Activated T-helper 2 cell treated with anti-CD3 and anti-CD28 coated beads, Interferon-gamma antibody, Interleukin-2, Interleukin-4, amounts not matched to agents 10 μg/mL and 5 μg/mL and 100 μg/mL, durations not matched to agents 14 hours and 24 hours and 36 hours (primary cell): ENCODE results near the gene TCF7L2. TPM values are rescaled to one million over a fixed set of nuclear protein-coding genes. Genes with fewer than 3 reads are reported as not detected.

Experiments used
- DNase-seq: peaks from one replicate; pipeline ENCODE4 v3.0.0; 2021; ENCODE audit warnings: low spot score
- H3K27ac Mint-ChIP-seq: one replicate; pipeline ENCODE4 v1.8.0; 2021; ENCODE audit warnings: mixed read lengths
- H3K27me3 Mint-ChIP-seq: one replicate; pipeline ENCODE4 v1.8.0; 2021; ENCODE audit warnings: low read depth, mixed read lengths
- H3K36me3 Mint-ChIP-seq: one replicate; pipeline ENCODE4 v1.8.0; 2021; ENCODE audit warnings: low read depth, mixed read lengths
- H3K4me1 Mint-ChIP-seq: one replicate; pipeline ENCODE4 v1.8.0; 2021; ENCODE audit warnings: low read depth, mixed read lengths
- H3K4me3 Mint-ChIP-seq: one replicate; pipeline ENCODE4 v1.8.0; 2021; ENCODE audit warnings: low read depth, mild to moderate bottlenecking, moderate library complexity, mixed read lengths
- H3K9me3 Mint-ChIP-seq: one replicate; pipeline ENCODE4 v1.8.0; 2021; ENCODE audit warnings: mixed read lengths
- intact Hi-C: fragments of 100-400 bp; cut with micrococcal nuclease; formaldehyde crosslinking; loops from one replicate; pipeline ENCODE4 v1.15.1; 2023
- total RNA-seq: library from RNA; stranded (reverse); gene quantifications from 2 replicates; pipeline ENCODE4 v1.2.3, GENCODE V29; 2022

Gene TCF7L2
- total RNA-seq, 1 donor from 2014 or later, result 0.52 TPM

DNA sequence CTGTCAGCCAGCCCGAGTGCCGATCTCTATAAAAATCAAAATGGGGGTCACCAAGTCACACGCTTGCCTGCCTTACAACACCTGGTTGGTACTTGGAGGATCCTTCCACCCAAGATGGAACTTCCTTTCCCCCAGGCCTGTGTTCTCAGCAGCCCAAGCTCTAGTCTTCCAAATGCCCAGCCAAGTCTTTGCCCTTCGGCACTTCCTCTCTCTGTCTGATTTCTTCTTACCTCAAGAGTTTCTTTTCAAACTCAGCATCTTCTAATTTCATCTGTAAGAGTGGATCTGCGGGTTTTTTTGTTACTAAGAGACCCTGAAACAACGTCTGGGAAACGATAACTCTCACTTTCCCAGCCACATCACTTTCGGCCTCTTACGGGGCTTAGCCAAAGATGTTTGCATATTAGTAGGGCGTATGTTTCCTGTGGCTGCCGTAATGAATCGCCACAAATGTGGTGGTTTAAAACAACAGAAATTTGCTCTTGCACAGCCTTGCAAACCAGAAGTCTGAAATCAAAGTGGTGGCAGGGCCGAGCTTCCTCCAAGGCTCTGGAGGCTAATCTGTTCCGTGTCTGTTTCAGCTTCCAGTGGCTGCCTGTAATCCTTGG lies 219.9 kb downstream of the TCF7L2 start:
- Mint-ChIP-seq H3K9me3 (no peaks in the 10 kb centered on the region), H3K36me3 (no peaks in the 10 kb centered on the region), H3K27ac (no peak overlapping the region), H3K27me3 (peaks cover 8% of the 10 kb centered on the region), H3K4me1 (peaks cover 6% of the 10 kb centered on the region), H3K4me3 (no peak overlapping the region)
- no peak for DNase-seq
- intact Hi-C loops, result no loop called here

DNA sequence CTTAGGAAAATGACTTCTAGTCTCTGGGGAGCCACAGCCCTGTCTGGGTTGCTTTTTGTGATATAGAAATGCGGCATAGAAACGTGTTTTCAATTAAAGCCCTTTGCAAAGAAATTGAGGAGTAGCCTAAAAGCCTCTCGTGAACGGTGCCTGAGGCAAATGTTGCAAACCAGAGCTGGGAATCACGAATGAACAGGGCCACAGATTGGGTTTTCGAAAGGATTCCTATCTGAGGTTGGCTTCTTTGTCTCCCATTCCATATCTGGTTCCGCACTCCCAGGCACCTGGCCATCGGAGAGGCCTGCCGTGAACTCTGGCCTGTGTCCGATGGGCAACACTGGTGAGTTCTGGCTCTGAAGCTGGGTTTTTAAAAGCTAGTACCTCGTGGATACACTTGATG lies 221.6 kb downstream of the TCF7L2 start:
- peaks cover 8% of the 10 kb centered on the region for H3K27me3 Mint-ChIP-seq
- no peak overlapping the region for H3K27ac Mint-ChIP-seq
- no peaks in the 10 kb centered on the region for H3K9me3 Mint-ChIP-seq
- no peak for DNase-seq
- intact Hi-C loops, result no loop called here
- H3K4me1 Mint-ChIP-seq, result peaks cover 6% of the 10 kb centered on the region
- H3K36me3 Mint-ChIP-seq, result no peaks in the 10 kb centered on the region
- H3K4me3 Mint-ChIP-seq, result no peak overlapping the region

DNA sequence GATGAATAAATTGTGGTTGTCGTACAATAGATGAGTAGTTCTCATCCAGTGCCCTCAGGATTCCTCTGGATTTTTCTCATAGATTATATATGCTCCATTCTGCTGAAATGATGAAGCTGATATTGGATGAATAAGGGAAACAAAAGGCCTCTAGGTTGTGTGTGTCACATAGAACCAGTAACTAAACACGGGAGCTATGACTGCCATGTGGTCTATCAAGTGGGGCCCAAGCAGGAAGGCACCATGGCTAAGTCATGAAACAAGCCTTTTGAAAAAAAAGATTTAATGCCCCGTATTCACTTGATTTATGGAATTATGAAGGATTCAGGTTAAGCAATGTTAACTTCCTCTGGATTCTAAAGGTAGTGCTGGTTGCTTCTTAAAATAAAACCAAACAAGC lies 225.1 kb downstream of the TCF7L2 start:
- H3K36me3 Mint-ChIP-seq, result no peaks in the 10 kb centered on the region
- intact Hi-C loops, result no loop called here
- H3K4me1 Mint-ChIP-seq, result peaks cover 4% of the 10 kb centered on the region
- H3K27me3 Mint-ChIP-seq, result peaks cover 4% of the 10 kb centered on the region
- H3K4me3 Mint-ChIP-seq, result no peak overlapping the region
- H3K27ac Mint-ChIP-seq, result no peak overlapping the region
- H3K9me3 Mint-ChIP-seq, result no peaks in the 10 kb centered on the region
- DNase-seq, result no peak

DNA sequence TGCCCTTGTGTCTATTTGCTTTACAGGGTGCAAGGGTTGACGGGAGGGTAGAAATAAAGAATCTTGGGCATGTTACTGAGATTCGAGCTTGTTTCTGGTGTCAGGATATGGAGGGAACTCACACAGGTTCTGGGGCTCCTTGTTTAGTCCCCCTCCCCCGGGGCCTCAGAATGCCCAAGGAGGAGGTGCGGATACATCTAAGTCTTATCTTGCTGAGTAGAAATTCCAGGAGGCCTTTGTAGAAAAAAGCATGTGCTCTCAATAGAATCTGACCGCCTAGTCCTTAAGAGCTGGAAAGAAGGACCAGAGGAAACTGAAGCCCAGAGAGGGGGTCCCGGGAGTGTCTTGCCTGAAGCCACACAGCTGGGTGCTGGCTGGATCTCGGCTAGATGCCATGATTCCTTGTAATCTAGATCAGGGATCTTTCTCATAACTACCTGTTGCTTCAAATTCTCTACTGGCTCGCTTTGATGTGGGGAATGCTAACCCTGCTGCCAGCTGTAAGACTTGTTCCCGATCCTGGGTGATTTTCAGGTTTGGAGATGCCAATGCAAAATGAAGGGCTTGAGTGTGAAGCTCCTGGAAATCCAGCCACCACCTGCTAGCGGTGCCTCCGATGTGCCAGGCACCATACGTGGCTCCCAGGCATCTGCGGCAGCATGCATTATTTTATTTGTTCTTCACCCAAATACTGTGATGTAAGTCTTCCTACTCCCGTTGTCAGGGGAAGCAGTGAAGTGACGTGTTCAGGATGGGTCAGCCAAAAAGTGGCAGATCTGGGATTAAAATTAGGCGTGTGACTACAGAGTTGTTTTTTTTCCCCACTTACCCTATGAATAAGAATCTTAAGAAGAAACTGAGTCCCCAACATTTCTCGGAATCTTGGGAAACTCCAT lies 226.0 kb downstream of the TCF7L2 start:
- H3K4me1 Mint-ChIP-seq, result no peaks in the 10 kb centered on the region
- DNase-seq, result no peak
- H3K9me3 Mint-ChIP-seq, result no peaks in the 10 kb centered on the region
- no peaks in the 10 kb centered on the region for H3K27me3 Mint-ChIP-seq
- no peak overlapping the region for H3K27ac Mint-ChIP-seq
- no peak overlapping the region for H3K4me3 Mint-ChIP-seq
- H3K36me3 Mint-ChIP-seq, result no peaks in the 10 kb centered on the region
- intact Hi-C loops, result no loop called here

DNA sequence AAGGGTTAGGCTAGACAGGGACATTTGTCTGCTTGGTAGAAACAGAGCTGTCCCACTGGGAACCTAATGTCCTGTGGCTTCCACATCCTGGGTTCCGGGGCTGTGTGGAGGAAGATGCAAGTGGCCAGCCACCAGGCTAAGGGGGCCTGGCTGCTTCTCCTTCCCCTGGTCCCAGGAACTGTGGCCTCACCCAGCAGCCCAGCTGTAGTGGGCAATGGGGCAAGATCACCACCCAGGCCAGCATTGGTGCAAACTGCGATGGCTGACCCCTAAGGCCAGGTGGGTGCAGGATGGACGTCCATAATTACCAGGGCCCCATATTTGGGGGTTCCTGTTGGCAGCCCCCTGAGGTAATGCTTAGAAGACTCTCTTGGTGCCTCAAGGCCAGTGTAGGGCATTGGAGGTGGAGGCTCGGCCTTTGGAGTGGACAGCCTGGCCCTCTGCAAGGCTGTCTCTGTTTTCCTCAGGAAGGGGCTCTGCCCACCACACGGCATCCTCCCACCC lies 226.7 kb downstream of the TCF7L2 start:
- H3K9me3 Mint-ChIP-seq, result no peaks in the 10 kb centered on the region
- H3K36me3 Mint-ChIP-seq, result no peaks in the 10 kb centered on the region
- no peak overlapping the region for H3K4me3 Mint-ChIP-seq
- H3K27ac Mint-ChIP-seq, result no peak overlapping the region
- no peaks in the 10 kb centered on the region for H3K4me1 Mint-ChIP-seq
- DNase-seq, result no peak
- intact Hi-C loops, result no loop called here
- no peaks in the 10 kb centered on the region for H3K27me3 Mint-ChIP-seq

DNA sequence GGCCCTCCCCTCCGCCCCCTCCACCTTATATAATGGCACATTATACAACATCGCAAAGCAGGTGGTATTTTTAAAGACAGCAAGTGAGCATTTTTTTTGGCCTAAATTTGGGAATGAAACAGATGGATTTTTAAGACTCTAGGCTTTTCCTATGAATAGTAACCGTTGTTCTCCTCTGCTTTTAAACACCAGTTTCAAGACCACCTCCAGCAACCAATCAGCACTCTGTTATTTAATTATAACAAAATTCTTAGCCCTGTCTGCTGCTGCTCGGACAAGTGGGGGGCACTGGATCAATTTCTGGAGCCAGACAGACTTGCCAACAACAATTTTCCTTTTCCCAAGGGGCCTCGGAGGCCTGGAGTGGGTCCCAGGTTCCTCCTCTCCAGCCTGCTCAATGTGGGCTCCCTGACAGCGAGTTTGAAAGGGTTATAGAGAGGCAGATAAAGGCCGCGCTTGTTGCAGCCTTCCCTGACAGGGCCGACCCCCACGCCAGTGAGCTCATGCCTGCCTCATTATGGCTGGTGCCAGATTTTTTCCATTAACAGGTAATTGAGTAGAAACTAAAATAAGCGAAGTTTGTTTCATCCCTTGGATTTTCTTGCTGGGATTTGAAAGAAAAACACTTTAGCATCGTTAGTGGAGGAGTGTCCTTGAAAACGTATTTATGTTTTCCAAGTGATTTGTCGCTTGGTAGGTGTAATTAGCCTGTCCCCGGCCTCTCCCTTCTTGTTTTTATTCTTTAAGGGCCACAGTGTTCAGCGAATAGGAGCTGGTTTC lies 227.3 kb downstream of the TCF7L2 start:
- Mint-ChIP-seq H3K27ac (no peak overlapping the region), H3K36me3 (no peaks in the 10 kb centered on the region), H3K4me3 (no peak overlapping the region), H3K27me3 (no peaks in the 10 kb centered on the region), H3K4me1 (no peaks in the 10 kb centered on the region), H3K9me3 (no peaks in the 10 kb centered on the region)
- intact Hi-C loops, result no loop called here
- DNase-seq, result no peak

DNA sequence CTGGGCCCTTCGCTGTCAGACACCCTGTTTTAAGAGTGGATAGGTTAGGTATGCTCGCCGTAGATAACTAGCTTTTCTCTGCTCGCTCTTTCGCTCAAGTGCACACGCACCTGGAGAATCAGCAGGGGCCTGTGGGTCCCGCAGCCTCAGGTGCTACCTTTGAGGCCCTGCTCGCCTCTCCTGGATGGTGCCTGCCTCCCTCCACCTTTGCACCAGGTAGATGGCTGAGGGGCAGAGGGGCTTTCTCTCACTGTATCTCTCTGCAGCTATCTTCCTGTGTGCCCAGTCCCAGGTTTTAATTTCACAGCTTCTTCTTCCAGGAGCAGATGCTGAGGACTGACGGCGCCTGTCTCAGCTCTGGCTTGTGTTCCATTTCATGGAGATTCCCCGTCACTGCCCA lies 227.9 kb downstream of the TCF7L2 start:
- H3K4me3 Mint-ChIP-seq, result no peak overlapping the region
- no peaks in the 10 kb centered on the region for H3K4me1 Mint-ChIP-seq
- no peaks in the 10 kb centered on the region for H3K27me3 Mint-ChIP-seq
- intact Hi-C loops, result no loop called here
- DNase-seq, result no peak
- H3K36me3 Mint-ChIP-seq, result no peaks in the 10 kb centered on the region
- H3K27ac Mint-ChIP-seq, result no peak overlapping the region
- H3K9me3 Mint-ChIP-seq, result no peaks in the 10 kb centered on the region

DNA sequence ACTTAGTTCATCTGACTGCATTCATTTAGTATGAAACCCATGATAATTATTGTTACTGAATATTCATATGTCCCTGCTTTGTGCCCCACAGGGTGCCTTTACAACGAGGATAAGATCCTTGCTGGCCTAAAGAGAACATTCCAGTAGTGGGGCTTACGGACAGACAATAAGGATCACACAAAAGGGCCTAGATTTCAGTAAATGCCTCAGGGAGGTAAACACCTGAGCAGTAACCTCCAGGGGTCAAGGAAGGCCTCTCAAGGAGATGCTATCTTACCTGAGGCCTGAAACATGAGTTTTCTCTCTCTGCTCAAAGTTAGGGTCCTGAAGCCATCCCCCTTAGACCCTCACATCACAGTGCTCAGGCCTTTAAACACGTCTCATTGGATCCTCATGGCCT lies 228.7 kb downstream of the TCF7L2 start:
- no peak overlapping the region for H3K27ac Mint-ChIP-seq
- H3K4me3 Mint-ChIP-seq, result no peak overlapping the region
- H3K27me3 Mint-ChIP-seq, result no peaks in the 10 kb centered on the region
- intact Hi-C loops, result no loop called here
- no peaks in the 10 kb centered on the region for H3K36me3 Mint-ChIP-seq
- no peaks in the 10 kb centered on the region for H3K4me1 Mint-ChIP-seq
- no peak for DNase-seq
- H3K9me3 Mint-ChIP-seq, result no peaks in the 10 kb centered on the region

DNA sequence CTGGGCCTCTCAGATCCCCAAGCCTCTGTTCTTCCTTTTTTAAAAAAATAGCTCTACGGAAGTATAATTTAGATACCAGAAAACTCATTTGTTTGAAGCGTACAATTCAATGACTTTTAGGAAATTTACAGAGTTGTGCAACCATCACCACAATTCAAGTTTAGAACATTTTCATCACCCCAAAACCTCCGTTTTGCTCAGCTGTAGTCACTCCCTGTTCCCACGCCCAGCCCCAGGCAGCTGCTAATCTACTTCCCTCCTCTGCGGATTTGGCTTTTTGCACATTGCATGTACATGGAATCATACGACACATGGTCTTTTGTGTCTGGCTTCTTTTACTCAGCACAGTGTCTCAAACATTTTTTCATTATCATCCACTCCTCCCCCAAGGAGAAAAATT lies 229.2 kb downstream of the TCF7L2 start:
- H3K9me3 Mint-ChIP-seq, result no peaks in the 10 kb centered on the region

DNA sequence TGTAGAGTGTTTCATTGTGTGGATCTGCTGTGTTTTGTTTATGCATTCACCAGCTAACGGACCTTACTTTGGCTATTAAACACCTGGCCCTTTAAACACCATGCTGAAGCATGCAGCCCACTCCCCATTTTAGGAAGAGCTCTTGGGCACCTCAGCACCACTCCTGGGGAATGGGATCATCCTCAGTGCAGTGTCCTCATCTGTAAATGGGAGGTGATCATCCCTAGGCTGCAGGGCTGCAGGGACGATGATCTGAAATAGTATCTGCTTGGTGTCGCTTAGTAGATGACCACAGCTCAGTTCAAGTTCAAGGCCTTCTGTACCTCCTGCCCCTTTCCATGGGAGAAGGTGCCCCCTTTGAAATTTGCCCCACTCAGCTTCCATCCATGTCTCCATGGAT lies 229.9 kb downstream of the TCF7L2 start:
- H3K27me3 Mint-ChIP-seq, result no peaks in the 10 kb centered on the region

More for the DNA sequence above, 229.2 kb downstream of the TCF7L2 start:
- no peaks in the 10 kb centered on the region for H3K36me3 Mint-ChIP-seq
- no peak overlapping the region for H3K4me3 Mint-ChIP-seq
- no peaks in the 10 kb centered on the region for H3K4me1 Mint-ChIP-seq
- H3K27ac Mint-ChIP-seq, result no peak overlapping the region
- no peaks in the 10 kb centered on the region for H3K27me3 Mint-ChIP-seq
- intact Hi-C loops, result no loop called here
- DNase-seq, result no peak

DNA sequence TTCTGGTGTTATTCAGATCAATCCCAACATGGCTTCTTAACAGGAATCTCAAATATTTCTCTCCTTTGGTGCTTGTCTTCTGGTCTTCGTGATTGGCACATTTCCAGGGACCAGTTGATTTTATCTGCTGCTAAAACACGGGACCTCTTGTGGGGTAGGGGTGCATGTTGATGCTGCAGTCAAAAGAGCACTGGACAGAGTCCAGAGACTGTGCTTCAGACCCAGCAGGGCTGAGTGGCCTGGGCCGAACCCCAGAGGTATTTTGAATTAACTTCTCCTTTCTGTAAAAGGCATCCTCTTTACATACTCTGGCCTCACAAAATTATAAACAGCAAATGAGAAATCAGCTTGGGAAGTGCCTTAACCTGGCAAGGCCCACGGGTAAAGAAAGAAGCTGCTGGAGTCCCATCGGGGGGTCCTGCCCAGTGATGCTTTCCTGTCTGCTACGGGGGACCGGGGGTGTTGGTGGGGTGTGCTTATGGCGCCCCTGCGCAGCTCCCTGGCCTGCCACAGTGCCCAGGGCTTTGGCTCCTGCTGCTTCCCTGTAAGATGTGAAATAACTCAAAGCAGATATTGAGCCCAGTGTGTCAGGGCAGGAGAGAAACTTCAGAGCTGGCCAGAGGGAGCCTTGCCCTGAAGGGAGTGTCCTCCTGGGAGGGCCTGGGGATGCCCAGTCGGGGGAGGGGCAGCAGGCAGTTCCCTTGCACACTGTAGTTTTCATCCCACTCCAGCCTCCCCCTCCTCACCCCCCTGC lies 230.5 kb downstream of the TCF7L2 start:
- H3K4me3 Mint-ChIP-seq, result no peak overlapping the region
- no peaks in the 10 kb centered on the region for H3K4me1 Mint-ChIP-seq
- H3K27ac Mint-ChIP-seq, result no peak overlapping the region
- intact Hi-C loops, result no loop called here
- H3K9me3 Mint-ChIP-seq, result no peaks in the 10 kb centered on the region
- H3K27me3 Mint-ChIP-seq, result no peaks in the 10 kb centered on the region
- DNase-seq, result no peak
- H3K36me3 Mint-ChIP-seq, result no peaks in the 10 kb centered on the region

More for the DNA sequence above, 229.9 kb downstream of the TCF7L2 start:
- no peak for DNase-seq
- Mint-ChIP-seq H3K27ac (no peak overlapping the region), H3K9me3 (no peaks in the 10 kb centered on the region), H3K4me1 (no peaks in the 10 kb centered on the region), H3K36me3 (no peaks in the 10 kb centered on the region), H3K4me3 (no peak overlapping the region)
- intact Hi-C loops, result no loop called here

DNA sequence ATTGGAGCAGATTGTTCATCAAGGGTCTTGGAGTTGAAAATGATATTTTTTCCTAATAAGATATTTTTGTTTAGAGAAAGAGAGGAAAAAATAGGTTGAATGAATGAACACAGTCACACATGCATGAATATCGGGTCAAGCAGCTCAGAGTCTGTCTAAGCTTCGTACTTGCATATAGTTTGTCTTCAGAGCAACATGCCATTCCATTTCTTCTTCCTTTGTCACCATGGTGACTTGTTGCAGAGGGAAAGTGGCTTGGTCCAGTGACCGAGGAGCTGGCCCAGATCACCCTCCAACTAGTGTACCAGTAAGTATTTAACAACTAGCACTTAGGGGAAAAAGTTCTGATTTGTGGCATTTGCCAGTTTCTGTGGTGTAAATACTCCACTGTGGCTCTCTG lies 232.1 kb downstream of the TCF7L2 start:
- no peak overlapping the region for H3K27ac Mint-ChIP-seq
- intact Hi-C loops, result no loop called here

More for the DNA sequence above, 232.1 kb downstream of the TCF7L2 start:
- Mint-ChIP-seq H3K9me3 (no peaks in the 10 kb centered on the region), H3K4me1 (no peaks in the 10 kb centered on the region), H3K36me3 (no peaks in the 10 kb centered on the region), H3K4me3 (no peak overlapping the region), H3K27me3 (no peaks in the 10 kb centered on the region)
- no peak for DNase-seq
